Measurements from ENCODE around the gene ATXN7.

GRCh38 chr3:63886858-63887257 lies 23.2 kb downstream of the ATXN7 start:
- TF ChIP-seq CTCF (IDR thresholded peaks at IDR 0.05): no peak
- no peak for TF ChIP-seq POLR2A (IDR thresholded peaks at IDR 0.05)
